Right atrium auricular region (tissue), 2 donors: ENCODE results near the gene C10orf105. TPM values are rescaled to one million over a fixed set of nuclear protein-coding genes. Genes with fewer than 3 reads are reported as not detected.

Experiments used
- DNase-seq: peaks from one replicate; pipeline ENCODE4 v3.0.0-alpha.2; 2019; ENCODE audit warnings: low spot score
- H3K27ac ChIP-seq, 2 donors: fragments of 200-600 bp; sonication (generic); 1 replicate in 1 of 2; 2 replicates in 1 of 2; pipeline ENCODE4 v1.5.1; 2016 to 2019
- H3K27me3 ChIP-seq, 2 donors: fragments of 200-600 bp; sonication (generic); one replicate each; pipeline versions ENCODE4 v1.5.1 to v1.6.0; 2017 to 2019
- H3K36me3 ChIP-seq: fragments of 200-600 bp; sonication (generic); one replicate; pipeline ENCODE4 v1.5.1; 2016
- H3K4me1 ChIP-seq, 2 donors: fragments of 200-600 bp; sonication (generic); one replicate each; pipeline versions ENCODE4 v1.5.1 to v1.6.0; 2017 to 2019
- H3K4me3 ChIP-seq, 2 donors: fragments of 200-600 bp; sonication (generic); 1 replicate in 1 of 2; 2 replicates in 1 of 2; pipeline ENCODE4 v1.5.1; 2017 to 2019; ENCODE audit warnings: mild to moderate bottlenecking in 1 of 2, moderate library complexity in 1 of 2
- H3K9me3 ChIP-seq, 2 donors: fragments of 200-600 bp; sonication (generic); one replicate each; pipeline ENCODE4 v1.5.1; 2019
- total RNA-seq, 2 donors: library from RNA; depleted of rRNA; stranded (reverse); fragments of >200 nt; gene quantifications; one replicate each; pipeline ENCODE4 v1.1.0, GENCODE V29; 2016
- TF ChIP-seq, protein P1 (sequence below), 2 donors: fragments of 200-600 bp; sonication (generic); IDR thresholded peaks; one replicate each; pipeline ENCODE4 v1.5.1; 2019; ENCODE audit warnings: antibody characterized with exemption in 2 of 2

Gene C10orf105
- total RNA-seq, 2 donors from 2014 or later: 1.3 TPM; not detected in 1

DNA sequence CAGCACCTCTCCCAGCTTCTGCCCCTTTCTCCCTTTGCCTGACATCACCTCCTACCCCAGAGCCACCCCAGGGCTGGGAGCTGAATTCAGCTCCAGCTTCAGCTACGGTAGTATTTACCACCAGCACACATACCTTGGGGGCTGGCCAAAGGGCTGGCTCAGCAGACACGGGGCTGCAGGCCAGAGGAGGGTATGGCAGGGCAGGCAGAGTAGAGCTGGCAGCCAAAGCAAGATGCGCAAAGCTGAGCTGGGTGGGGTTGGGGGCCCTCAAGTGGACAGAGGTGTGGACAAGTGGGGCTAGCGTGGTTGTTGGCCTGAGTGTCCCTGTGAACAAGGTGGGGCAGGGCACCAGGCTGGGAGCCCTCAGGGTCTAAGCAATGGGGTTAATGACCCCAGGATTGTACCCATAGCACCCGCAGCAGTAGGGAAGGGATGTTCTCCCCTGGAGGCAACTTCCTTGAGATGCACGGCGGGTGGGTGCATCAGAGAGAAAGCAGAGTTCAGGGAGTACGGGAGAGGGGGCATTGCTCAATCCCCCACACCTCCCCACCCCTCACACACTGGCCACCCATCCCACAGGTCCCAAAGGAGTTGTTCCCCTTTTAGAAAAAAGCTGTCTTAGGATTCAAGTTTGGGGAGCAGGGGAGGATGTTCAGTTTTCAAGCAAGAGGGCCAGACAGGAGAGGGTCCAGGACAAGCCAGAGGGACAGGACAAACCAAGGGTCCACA, 45.8 kb upstream of the C10orf105 start:
- DNase-seq: no peak
- no peak overlapping the region for H3K4me3 ChIP-seq
- no peaks in the 10 kb centered on the region for H3K27me3 ChIP-seq
- TF ChIP-seq, protein P1, sequence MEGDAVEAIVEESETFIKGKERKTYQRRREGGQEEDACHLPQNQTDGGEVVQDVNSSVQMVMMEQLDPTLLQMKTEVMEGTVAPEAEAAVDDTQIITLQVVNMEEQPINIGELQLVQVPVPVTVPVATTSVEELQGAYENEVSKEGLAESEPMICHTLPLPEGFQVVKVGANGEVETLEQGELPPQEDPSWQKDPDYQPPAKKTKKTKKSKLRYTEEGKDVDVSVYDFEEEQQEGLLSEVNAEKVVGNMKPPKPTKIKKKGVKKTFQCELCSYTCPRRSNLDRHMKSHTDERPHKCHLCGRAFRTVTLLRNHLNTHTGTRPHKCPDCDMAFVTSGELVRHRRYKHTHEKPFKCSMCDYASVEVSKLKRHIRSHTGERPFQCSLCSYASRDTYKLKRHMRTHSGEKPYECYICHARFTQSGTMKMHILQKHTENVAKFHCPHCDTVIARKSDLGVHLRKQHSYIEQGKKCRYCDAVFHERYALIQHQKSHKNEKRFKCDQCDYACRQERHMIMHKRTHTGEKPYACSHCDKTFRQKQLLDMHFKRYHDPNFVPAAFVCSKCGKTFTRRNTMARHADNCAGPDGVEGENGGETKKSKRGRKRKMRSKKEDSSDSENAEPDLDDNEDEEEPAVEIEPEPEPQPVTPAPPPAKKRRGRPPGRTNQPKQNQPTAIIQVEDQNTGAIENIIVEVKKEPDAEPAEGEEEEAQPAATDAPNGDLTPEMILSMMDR (IDR thresholded peaks at IDR 0.05): no peak
- H3K27ac ChIP-seq: peak overlapping the region; percentile 91 to 93
- peaks cover 0 to 100% of the 10 kb centered on the region in 2 donors for H3K4me1 ChIP-seq
- H3K9me3 ChIP-seq: no peaks in the 10 kb centered on the region
- peaks cover 15% of the 10 kb centered on the region for H3K36me3 ChIP-seq

DNA sequence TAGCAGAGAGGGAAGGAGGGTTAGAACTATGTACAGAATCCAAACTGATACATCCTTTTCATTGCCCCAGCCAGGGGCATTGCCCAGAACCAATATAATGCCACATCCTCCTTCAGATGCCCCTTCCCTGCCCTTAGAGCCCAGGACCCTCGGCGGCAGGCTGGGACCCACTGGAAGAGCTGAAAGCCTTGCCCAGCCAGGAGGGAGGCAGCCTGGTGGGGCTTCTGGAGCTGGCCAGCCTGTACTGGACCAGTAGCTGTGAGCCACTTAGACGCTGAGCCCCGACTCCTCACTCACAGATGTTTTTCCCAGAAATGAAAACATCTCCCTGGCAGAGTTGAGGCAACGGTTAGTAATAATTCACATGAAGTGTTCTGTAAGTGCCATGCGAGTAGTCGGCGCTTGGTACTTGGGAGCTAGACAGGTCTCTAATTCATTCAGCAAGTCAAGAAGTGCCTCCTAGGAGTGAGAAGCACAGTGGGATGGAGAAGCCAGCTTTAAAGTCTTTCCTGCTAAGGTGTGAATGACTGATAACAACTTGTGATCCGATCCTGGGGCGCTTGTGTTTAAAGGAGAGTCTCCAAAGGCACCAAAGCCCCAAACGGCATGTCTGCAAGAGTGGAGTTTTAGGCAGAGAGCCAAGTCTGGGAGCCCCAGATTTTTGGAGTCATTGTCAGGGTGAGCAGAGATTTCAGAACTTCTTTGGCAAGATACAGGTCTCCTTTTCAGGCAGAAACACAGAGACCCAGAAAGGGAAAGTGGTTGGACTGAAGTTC, 44.0 kb upstream of the C10orf105 start:
- TF ChIP-seq, protein P1 (IDR thresholded peaks at IDR 0.05): no peak
- Histone ChIP-seq H3K4me3 (no peak overlapping the region), H3K27me3 (no peaks in the 10 kb centered on the region), H3K4me1 (peaks cover 0 to 83% of the 10 kb centered on the region in 2 donors), H3K36me3 (peaks cover 16% of the 10 kb centered on the region), H3K9me3 (no peaks in the 10 kb centered on the region), H3K27ac (peak overlapping the region in 1 of 2 donors; percentile 3)
- no peak for DNase-seq

DNA sequence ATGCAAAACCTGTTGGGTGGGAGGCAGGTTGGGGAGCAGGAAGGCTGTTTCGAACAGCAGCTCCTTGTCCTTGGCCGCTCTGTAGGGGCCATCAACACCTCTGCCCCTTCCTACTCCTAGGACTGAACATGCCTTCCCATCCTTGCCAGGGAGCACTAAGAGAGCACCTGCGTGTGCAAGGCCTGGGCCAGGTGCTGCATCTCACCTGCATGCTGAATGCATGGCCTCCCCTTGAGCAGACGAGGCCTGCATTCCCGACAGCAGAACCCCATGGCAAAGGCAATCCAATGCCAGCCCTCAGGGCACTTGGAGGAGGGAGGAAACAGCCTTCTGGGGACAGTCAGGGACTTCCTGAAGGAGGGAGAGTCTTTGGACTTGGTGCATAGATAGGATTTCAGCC, 42.7 kb upstream of the C10orf105 start:
- Histone ChIP-seq H3K36me3 (peaks cover 21% of the 10 kb centered on the region), H3K4me1 (peaks cover 0 to 82% of the 10 kb centered on the region in 2 donors), H3K4me3 (no peak overlapping the region), H3K9me3 (no peaks in the 10 kb centered on the region), H3K27me3 (no peaks in the 10 kb centered on the region), H3K27ac (no peak overlapping the region)
- DNase-seq: no peak
- TF ChIP-seq, protein P1 (IDR thresholded peaks at IDR 0.05): no peak

DNA sequence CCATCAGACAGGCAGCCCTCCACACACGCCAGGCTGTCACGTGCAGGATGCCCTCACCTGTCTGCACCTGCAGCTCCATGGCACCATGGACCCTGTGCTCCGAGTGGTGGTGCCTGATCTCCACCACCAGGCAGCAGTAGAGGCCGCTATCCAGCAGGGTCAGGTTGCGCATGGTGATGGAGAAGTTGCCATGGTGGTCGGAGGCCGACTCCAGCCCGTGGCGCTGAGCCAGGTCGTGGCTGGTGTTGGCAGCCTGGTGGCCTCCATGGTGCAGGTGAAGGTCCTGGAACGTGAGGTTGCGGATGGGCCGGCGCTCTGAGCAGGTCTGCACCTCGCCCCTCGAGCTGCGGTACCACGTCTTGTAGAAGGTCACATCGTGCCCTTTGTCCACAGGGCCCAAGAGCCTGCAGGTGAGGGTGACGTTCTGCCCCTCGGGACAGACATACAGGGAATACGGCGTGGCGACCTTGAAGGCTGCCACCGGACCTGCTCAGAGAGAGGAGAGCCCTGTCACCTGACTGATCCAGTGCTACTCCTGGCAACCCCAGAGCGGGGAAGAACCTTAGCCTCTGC, 42.0 kb upstream of the C10orf105 start:
- no peaks in the 10 kb centered on the region for H3K9me3 ChIP-seq
- TF ChIP-seq, protein P1 (IDR thresholded peaks at IDR 0.05): no peak
- H3K4me1 ChIP-seq: peaks cover 0 to 80% of the 10 kb centered on the region in 2 donors
- no peak overlapping the region for H3K4me3 ChIP-seq
- H3K36me3 ChIP-seq: peaks cover 21% of the 10 kb centered on the region
- DNase-seq: no peak
- no peaks in the 10 kb centered on the region for H3K27me3 ChIP-seq
- no peak overlapping the region for H3K27ac ChIP-seq

DNA sequence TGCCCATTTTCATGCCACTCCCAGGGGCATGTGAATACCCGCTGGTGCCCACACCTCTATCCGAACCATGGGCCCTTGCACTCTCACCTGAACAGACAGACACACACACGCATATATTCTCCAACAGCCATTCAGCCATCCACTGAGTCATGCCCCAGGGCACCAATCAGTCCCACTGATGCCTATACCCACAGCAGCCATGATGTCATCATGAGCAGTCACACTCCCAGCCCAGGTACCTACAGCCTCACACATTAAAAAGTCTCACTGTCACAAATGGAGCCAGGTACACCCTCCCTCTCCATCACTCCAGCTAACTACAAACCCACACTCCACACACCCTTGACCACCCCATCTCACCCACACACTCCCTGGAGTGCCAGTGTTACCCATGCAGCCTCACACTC, 41.5 kb upstream of the C10orf105 start:
- no peak for DNase-seq
- TF ChIP-seq, protein P1 (IDR thresholded peaks at IDR 0.05): no peak
- Histone ChIP-seq H3K9me3 (no peaks in the 10 kb centered on the region), H3K27me3 (no peaks in the 10 kb centered on the region), H3K4me3 (no peak overlapping the region), H3K27ac (no peak overlapping the region), H3K4me1 (peaks cover 0 to 76% of the 10 kb centered on the region in 2 donors), H3K36me3 (peaks cover 21% of the 10 kb centered on the region)
